ENCODE data around the gene RBBP8NL.
"Not testable (repeated sequence)": the region's sequence is repeated elsewhere in the genome, so short reads cannot be mapped to it uniquely, and the experiment has no call there.

Gene RBBP8NL

DNA sequence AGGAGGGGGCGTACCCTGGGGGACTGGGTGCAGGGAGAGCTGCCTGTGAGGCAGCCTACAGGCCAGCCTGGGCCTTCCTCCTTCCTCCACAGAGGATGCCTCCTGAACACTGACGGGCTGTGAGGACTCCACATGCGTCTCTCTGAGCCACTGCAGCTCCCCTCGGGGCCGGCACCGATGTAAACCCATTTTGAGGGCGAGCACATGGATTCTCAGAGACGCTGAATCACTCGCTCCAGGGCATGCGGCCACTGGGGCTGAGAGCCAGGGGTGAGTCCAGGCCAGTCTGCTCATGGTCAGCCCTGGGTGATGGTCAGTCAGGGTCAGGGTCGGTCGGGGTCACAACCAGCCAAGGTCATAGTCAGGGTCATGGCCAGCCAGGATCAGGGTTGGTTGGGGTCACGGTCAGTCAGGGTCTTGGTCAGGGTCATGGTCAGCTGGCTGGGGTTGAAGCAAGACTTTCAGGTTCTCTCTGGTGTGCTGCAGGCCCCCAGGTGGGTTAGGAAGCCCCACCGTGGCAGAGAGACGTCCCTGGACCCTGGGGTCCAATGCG, 14.7 kb upstream of the RBBP8NL start:
- FAIRE-seq = no peak

DNA sequence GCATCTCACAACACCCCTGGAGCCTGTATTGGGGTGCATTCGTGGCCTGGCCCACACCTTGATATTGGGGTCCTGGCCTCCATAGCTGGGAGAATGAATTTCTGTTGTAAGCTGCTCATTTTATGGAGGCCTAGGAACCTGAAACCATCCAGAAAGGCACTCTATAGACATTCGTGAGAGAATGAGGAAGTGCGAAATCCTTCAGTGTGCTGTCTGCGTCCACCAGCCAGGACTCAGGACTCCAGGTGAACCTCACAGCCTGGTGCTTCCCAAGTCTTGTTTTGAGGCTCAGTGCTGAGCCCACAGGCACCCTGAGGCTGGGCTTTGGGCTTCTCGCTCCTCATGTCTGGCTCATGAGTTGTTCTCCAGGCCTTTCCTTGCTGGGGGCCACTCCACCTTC, 11.9 kb upstream of the RBBP8NL start:
- no peak for FAIRE-seq

DNA sequence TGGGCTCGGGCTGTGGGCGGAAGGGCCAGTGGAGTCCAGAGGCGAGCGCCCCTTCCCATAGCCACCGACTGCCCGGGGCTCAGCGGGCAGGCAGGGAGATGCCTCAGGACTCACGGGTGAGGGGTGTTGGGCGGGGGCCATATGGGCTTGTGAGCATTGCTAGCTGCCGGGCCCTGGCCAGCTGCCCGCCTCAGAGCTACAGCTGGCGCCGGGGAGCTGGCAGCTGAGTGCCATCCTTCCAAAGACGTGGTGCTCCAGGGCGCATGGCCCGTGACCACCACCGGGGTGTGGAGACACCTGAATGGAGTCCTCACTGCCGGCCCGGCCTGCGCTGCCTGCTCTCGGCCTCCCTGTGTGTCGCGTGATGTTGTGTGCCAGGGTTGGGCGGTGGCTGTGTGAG, 10.6 kb upstream of the RBBP8NL start:
- FAIRE-seq = no peak

GRCh38 chr20:62437496-62437895, 10.2 kb upstream of the RBBP8NL start:
- no peak for FAIRE-seq

GRCh38 chr20:62436692-62437091, 9.4 kb upstream of the RBBP8NL start:
- FAIRE-seq = no peak

DNA sequence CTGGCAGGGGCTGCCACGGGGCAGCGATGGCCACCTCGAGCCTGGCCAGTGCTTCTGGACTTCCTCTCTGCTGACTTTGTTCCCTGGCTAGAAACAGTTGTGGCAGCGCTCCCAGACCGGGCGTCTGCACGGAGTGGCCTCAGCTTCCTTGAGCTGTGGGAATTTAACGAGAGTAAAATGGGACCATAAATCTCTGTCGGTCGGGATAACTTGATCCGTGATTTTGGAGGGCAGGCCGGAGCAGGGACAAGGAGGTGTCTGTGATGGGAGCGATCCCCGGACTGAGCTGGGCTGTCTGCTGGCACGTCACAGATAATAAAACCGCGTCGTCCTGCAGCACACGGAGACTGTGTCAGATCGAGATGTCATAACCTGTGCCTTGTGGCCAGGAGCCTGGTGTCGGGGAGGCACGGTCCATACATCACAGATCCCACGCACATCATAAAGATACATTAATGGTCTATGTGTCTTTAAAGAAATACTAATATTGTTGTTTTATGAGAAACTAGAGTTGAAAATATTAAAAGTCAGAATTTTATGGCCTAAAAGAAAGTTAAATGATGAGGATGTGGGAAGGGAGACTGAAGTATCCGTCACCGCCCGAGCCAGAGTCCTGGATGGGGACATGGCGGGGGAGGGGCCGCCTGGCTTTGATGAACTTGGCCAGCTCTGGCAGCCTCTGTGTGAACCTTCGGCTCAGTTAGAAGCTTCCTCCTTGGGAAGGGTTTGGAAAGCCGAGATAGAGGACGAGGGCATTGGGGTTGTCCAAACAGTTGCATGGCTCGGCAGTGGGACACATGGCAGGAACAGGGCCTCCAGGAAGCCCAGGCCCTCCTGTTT, 6.5 kb upstream of the RBBP8NL start:
- no peak for FAIRE-seq

GRCh38 chr20:62430866-62431447, 3.6 kb upstream of the RBBP8NL start:
- FAIRE-seq = no peak

- FAIRE-seq = no peak
Observed at GRCh38 chr20:62430311-62430853, 3.0 kb upstream of the RBBP8NL start.

DNA sequence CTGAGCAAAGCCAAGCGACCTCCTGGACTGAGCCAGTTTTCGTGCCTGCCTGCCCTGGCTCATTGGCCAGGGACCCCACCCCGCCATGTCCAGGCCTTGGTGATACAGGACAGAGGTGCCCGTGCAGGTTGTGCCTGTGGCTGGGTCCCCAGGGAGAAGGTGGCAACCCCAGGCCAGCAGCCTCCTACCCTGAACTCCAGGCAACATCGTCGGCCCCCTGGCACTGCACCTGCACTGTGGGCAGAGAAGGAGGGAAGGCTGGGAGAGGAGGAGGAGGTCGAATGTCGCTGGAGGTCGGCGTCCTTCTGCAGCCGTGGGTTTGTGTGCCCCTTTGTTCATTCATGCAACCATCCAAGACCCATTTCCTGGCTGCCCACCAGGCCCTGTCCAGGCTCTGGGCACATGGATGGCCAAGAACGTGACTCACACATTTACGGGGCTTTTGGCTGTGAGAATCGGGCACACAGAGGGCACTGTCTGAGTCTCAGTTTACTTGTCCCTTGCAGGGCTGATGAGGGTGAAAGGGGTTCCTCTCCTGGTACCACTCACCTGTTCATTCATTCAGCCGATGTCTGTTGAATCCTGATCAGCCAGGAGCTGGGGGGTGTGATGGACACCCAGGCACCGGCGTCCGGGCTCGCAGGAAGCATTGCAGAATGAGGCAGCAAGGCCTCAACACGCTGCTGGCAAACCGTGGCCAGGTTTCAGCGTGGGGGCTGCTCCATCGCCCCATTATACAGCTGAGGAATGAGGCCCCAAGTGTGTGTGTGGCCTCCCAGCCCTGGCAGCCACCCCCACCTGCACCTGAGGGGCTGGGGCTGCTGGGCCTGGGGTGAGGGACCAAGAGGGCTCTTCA, 2.3 kb upstream of the RBBP8NL start:
- no peak for FAIRE-seq

GRCh38 chr20:62428396-62429295, 1.3 kb upstream of the RBBP8NL start:
- FAIRE-seq = no peak

DNA sequence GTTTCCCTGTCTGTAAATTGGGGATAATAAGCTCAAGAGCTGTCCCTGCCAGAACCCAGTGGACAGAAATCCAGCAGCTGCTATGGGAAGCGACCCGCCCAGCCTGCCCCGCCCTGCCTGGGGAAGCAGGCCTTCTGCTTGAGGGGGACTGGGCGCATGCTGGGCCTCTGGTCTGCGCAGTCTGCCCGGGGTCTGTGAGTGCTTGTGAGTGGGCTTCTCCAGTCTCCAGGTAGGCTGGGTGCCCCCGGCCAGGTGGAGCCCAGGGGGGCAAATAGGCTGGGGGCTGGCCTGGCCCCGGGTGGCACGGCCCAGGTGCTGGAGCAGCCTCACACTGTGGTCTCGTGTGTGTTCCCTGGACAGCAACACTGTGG, 648 bp upstream of the RBBP8NL start:
- FAIRE-seq = no peak

- FAIRE-seq = no peak
Observed at GRCh38 chr20:62426699-62427131, 624 bp downstream of the RBBP8NL start.

- FAIRE-seq = not testable (repeated sequence)
Observed at GRCh38 chr20:62426059-62426348, 1.3 kb downstream of the RBBP8NL start.

DNA sequence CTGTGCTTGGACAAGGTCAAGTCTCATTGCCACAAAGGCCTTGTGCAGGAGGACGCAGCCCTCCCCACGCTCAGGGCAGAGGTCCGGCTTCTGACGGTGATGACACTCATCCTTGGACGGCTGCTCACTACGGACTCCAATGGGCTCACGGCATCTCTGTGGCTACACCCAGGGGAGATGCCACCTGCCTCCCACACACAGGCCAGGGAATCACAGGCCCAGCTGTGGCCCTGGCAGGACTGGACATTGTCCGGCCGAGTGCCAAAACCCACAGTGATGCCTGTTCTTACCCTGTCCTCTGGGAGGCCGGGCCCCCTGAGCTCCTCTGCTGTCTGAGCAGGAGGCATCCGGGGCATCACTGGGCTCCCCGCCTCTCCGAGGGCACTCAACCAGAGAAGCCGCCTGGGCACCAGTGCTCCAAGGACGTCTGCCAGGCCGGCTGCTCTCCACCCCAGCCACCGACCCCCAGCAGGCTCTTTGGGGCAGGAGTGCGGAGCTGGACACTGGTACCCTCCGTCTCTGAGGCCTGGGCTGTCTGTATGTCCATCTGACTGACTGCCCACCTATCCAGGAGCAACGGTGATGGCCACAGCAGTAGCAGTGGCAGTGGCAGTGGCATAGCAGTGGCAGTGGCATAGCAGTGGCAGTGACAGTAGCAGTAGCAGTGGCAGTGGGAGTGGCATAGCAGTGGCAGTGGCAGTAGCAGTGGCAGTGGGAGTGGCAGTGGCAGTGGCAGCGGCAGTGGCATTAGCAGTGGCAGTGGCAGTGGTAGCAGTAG, 1.9 kb downstream of the RBBP8NL start:
- no peak for FAIRE-seq

- no peak for FAIRE-seq
Observed at GRCh38 chr20:62424249-62425107, 2.9 kb downstream of the RBBP8NL start.

DNA sequence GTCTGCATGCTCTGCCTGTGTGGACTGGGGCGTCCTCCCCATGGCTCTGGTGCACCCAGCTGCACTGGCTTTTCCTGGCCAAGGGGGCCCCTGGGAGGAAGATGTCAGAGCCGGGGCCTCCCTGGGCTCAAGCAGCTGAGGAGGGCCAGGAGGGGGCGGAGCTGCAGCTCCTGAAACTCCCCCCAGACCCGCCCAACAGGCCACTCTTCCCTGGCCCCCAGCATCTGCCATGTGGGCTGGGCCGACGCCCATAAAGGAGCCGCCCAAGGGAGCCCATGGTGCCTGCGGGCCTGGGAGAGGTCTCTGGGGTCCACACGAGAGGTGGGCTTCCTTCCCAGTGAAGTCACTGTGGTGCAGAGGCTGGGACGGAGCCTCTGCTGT, 4.0 kb downstream of the RBBP8NL start:
- FAIRE-seq = no peak

GRCh38 chr20:62422636-62423325, 4.6 kb downstream of the RBBP8NL start:
- FAIRE-seq = no peak

DNA sequence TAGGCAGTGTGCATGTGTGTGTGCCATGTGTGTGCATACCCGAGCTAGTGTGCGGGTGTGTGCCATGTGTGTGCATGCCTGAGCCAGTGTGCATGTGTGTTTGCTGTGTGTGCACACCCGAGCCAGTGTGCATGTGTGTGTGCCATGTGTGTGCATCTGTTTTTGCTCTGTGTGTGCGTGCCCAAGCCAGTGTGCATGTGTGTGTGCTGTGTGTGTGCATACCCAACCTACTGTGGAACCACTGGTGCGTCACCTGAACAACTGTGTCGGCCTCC, 5.7 kb downstream of the RBBP8NL start:
- no peak for FAIRE-seq

GRCh38 chr20:62420846-62421715, 6.3 kb downstream of the RBBP8NL start:
- no peak for FAIRE-seq

Measured in A204.1 (cell line).